Astrocyte (in vitro differentiated cells and primary cell): ENCODE results near the gene SETD1A. TPM values are rescaled to one million over a fixed set of nuclear protein-coding genes. Genes with fewer than 3 reads are reported as not detected.

Experiments
- DNase-seq: peaks from one replicate; pipeline ENCODE4 v3.0.0-alpha.2; 2010; ENCODE audit warnings: low read depth
- FAIRE-seq: peaks from 2 replicates; lab custom pipeline; 2011; peaks lifted over from hg19 to GRCh38; lab: Jason Lieb, UNC
- H2AFZ ChIP-seq: 2 replicates; pipeline ENCODE4 v1.6.0; 2012; ENCODE audit warnings: low read depth, low read length, inconsistent platforms
- H3K27ac ChIP-seq: 2 replicates; pipeline ENCODE4 v1.5.1; 2011; ENCODE audit warnings: low read depth, low read length, inconsistent platforms
- H3K27me3 ChIP-seq: 2 replicates; pipeline ENCODE4 v1.6.0; 2011; ENCODE audit warnings: low read length, inconsistent platforms; ENCODE audit not compliant: insufficient read depth
- H3K36me3 ChIP-seq: 2 replicates; pipeline ENCODE4 v1.5.1; 2011; ENCODE audit warnings: low read length, inconsistent platforms; ENCODE audit not compliant: insufficient read depth
- H3K4me1 ChIP-seq: 2 replicates; pipeline ENCODE4 v1.5.1; 2011; ENCODE audit warnings: low read length, inconsistent platforms; ENCODE audit not compliant: insufficient read depth
- H3K4me2 ChIP-seq: 2 replicates; pipeline ENCODE4 v1.6.0; 2012; ENCODE audit warnings: low read length, inconsistent platforms
- H3K4me3 ChIP-seq: 2 replicates; pipeline ENCODE4 v1.5.1; 2011; ENCODE audit warnings: low read depth, mild to moderate bottlenecking, low read length, inconsistent platforms; ENCODE audit not compliant: insufficient read depth
- H3K79me2 ChIP-seq: 2 replicates; pipeline ENCODE4 v1.6.0; 2012; ENCODE audit warnings: mild to moderate bottlenecking, low read length, inconsistent platforms; ENCODE audit not compliant: insufficient read depth
- H3K9ac ChIP-seq: 2 replicates; pipeline ENCODE4 v1.6.0; 2012; ENCODE audit warnings: mild to moderate bottlenecking, low read length, inconsistent platforms
- H3K9me3 ChIP-seq: 2 replicates; pipeline ENCODE4 v1.5.1; 2012; ENCODE audit warnings: low read depth, mild to moderate bottlenecking, low read length, inconsistent platforms; ENCODE audit not compliant: insufficient read depth
- H4K20me1 ChIP-seq: 2 replicates; pipeline ENCODE4 v1.6.0; 2012; ENCODE audit warnings: low read length, inconsistent platforms; ENCODE audit not compliant: insufficient read depth
- H3K27ac Mint-ChIP-seq: one replicate; pipeline ENCODE4 v1.8.0; 2021; ENCODE audit warnings: mild to moderate bottlenecking, mixed read lengths; ENCODE audit not compliant: unreplicated experiment
- H3K27me3 Mint-ChIP-seq: one replicate; pipeline ENCODE4 v1.8.0; 2021; ENCODE audit warnings: low read depth, mixed read lengths; ENCODE audit not compliant: unreplicated experiment
- H3K36me3 Mint-ChIP-seq: one replicate; pipeline ENCODE4 v1.8.0; 2021; ENCODE audit warnings: low read depth, mixed read lengths; ENCODE audit not compliant: unreplicated experiment
- H3K4me1 Mint-ChIP-seq: one replicate; pipeline ENCODE4 v1.8.0; 2021; ENCODE audit warnings: low read depth, mixed read lengths; ENCODE audit not compliant: unreplicated experiment
- H3K4me3 Mint-ChIP-seq: one replicate; pipeline ENCODE4 v1.8.0; 2021; ENCODE audit warnings: mild to moderate bottlenecking, moderate library complexity, mixed read lengths; ENCODE audit not compliant: unreplicated experiment
- H3K9me3 Mint-ChIP-seq: one replicate; pipeline ENCODE4 v1.8.0; 2021; ENCODE audit warnings: mild to moderate bottlenecking, mixed read lengths; ENCODE audit not compliant: unreplicated experiment
- CTCF ChIP-seq: IDR thresholded peaks from 2 replicates; pipeline ENCODE4 v1.5.1; 2011; ENCODE audit warnings: low read depth, mild to moderate bottlenecking, inconsistent platforms, low read length, moderate library complexity; ENCODE audit not compliant: insufficient read depth
- EZH2 ChIP-seq: IDR thresholded peaks from 2 replicates; pipeline ENCODE4 v1.6.1; 2012; ENCODE audit warnings: mild to moderate bottlenecking, low read length, inconsistent platforms; ENCODE audit not compliant: insufficient read depth
- total RNA-seq: library from RNA; stranded (reverse); gene quantifications from 2 replicates; pipeline ENCODE4 v1.2.1, GENCODE V29; 2021

Gene SETD1A
- total RNA-seq, 1 donor from 2014 or later: 18.7 TPM

GRCh38 chr16:30947859-30948666, 9.5 kb upstream of the SETD1A start:
- H3K9me3 Mint-ChIP-seq: no peaks in the 10 kb centered on the region
- Histone ChIP-seq H3K9ac (peak overlapping the region; percentile 87), H3K79me2 (no peaks in the 10 kb centered on the region), H2AFZ (peak overlapping the region; percentile 61), H3K4me2 (peak overlapping the region; percentile 100), H3K9me3 (no peaks in the 10 kb centered on the region), H3K4me1 (peaks cover 13% of the 10 kb centered on the region), H4K20me1 (peaks cover 29% of the 10 kb centered on the region), H3K27ac (peak overlapping the region; percentile 55), H3K4me3 (peak overlapping the region; percentile 80), H3K27me3 (no peaks in the 10 kb centered on the region), H3K36me3 (peaks cover 10% of the 10 kb centered on the region)
- peak overlapping the region; percentile 69 for H3K27ac Mint-ChIP-seq
- no peaks in the 10 kb centered on the region for H3K4me1 Mint-ChIP-seq
- peaks cover 2% of the 10 kb centered on the region for H3K36me3 Mint-ChIP-seq
- DNase-seq (peak; percentile 97), FAIRE-seq (no peak)
- peak overlapping the region; percentile 85 for H3K4me3 Mint-ChIP-seq
- no peaks in the 10 kb centered on the region for H3K27me3 Mint-ChIP-seq
- TF ChIP-seq CTCF (no peak), EZH2 (no peak)

DNA sequence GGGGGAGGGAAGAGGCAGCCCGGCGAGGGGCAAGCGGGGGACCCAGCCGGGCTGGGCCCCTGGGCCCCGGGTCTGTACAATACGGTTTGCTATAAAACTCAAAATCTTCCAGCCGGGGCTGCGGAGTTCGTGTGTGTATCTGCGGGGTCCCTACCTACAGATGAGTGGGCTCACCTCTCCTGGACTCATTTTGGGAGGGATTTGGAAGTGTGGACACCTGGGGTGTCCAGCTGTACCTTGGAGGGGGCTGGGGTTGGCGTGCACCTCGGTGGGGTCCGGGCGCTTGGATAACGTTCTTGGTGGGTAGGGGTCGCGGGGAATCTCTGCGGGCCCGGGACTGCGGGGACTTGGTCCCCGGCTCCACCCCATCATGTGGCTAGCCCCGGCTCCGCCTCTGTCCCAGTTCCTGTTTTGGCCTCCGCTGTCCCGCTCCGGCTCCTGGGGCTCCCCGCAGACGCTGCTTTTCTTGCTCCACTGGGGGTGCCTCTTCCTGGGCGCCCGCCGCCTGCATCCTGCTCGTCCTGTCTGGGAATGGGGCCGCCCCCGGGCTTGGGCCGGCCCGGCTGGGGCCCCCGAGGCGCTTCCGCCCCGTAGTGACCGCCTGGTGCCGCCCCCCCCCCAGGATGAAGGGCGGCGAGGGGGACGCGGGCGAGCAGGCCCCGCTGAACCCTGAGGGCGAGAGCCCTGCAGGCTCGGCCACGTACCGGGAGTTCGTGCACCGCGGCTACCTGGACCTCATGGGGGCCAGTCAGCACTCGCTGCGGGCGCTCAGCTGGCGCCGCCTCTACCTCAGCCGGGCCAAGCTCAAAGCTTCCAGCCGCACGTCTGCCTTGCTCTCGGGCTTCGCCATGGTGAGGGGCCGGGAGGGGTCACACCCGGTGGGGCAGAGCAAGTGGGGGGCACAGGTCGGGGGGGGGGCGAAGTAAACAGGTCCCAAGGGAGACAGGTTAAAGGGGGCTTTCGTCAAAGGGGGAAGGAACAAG, 8.6 kb upstream of the SETD1A start, which contains the start of gene ORAI3:
ORAI3 (plus strand) TSS at position 402 of the 983 bp plus-strand sequence; CDS start at position 624, 222 bp downstream.
- no peaks in the 10 kb centered on the region for H3K27me3 Mint-ChIP-seq
- Histone ChIP-seq H3K9ac (peak within 1 kb of the TSS; percentile 87), H3K4me1 (peaks cover 18% of the 10 kb centered on the region), H3K36me3 (peaks cover 6% of the 10 kb centered on the region), H3K27ac (peak within 1 kb of the TSS; percentile 55), H3K27me3 (no peaks in the 10 kb centered on the region), H2AFZ (peak within 1 kb of the TSS; percentile 61), H3K4me3 (peak within 1 kb of the TSS; percentile 80), H3K79me2 (no peaks in the 10 kb centered on the region), H3K4me2 (peak within 1 kb of the TSS; percentile 100), H3K9me3 (no peaks in the 10 kb centered on the region), H4K20me1 (peaks cover 25% of the 10 kb centered on the region)
- TF ChIP-seq CTCF (no peak), EZH2 (no peak)
- peak within 1 kb of the TSS; percentile 92 for H3K4me3 Mint-ChIP-seq
- peak within 1 kb of the TSS; percentile 82 for H3K27ac Mint-ChIP-seq
- no peak for FAIRE-seq
- peaks cover 2% of the 10 kb centered on the region for H3K4me1 Mint-ChIP-seq
- H3K9me3 Mint-ChIP-seq: no peaks in the 10 kb centered on the region
- H3K36me3 Mint-ChIP-seq: peaks cover 2% of the 10 kb centered on the region
- DNase-seq: no peak
